PC-3 (cell line): Measurements from ENCODE around the gene GNB5. TPM values are rescaled to one million over a fixed set of nuclear protein-coding genes. Genes with fewer than 3 reads are reported as not detected.

ENCODE experiments used
- ATAC-seq: fragments of 200-7000 bp; cut with Tn5 transposase; 2 replicates; pipeline ENCODE4 v1.9.1; 2020; ENCODE audit warnings: mild to moderate bottlenecking, moderate library complexity
- BruUV-seq: library from RNA; stranded (reverse); fragments of 400-500 nt; replicated peaks from 2 replicates; lab custom pipeline; 2021; lab: Mats Ljungman, UMichigan
- CTCF ChIA-PET: fragments of 300-600 bp; sonication (Branson Sonifier 250); formaldehyde crosslinking; loops from one replicate; lab custom pipeline; 2022; ENCODE audit warnings: antibody characterized with exemption; lab: Charles Lee
- POLR2A ChIA-PET: fragments of 300-600 bp; sonication (Branson Sonifier 250); formaldehyde crosslinking; loops from one replicate; lab custom pipeline; 2022; ENCODE audit warnings: antibody characterized with exemption; ENCODE audit not compliant: unreplicated experiment; lab: Charles Lee
- DNase-seq: peaks from one replicate; pipeline ENCODE4 v3.0.0-alpha.2; 2015
- H2AFZ ChIP-seq: fragments of 300-600 bp; sonication (generic); 2 replicates; pipeline ENCODE4 v1.6.0; 2016; ENCODE audit warnings: antibody characterized with exemption, low read length
- H3F3A ChIP-seq: fragments of 300-600 bp; sonication (generic); one replicate; pipeline ENCODE4 v1.6.0; 2017; ENCODE audit warnings: antibody characterized with exemption, low read length, control low read depth, mild to moderate bottlenecking; ENCODE audit not compliant: unreplicated experiment
- H3K27ac ChIP-seq: fragments of 300-600 bp; sonication (generic); 2 replicates; pipeline ENCODE4 v1.5.1; 2016; ENCODE audit warnings: mild to moderate bottlenecking, low read length
- H3K27me3 ChIP-seq: fragments of 300-600 bp; sonication (generic); 2 replicates; pipeline ENCODE4 v1.6.1; 2016; ENCODE audit warnings: low read length, mixed read lengths
- H3K36me3 ChIP-seq: fragments of 300-600 bp; sonication (generic); 2 replicates; pipeline ENCODE4 v1.6.1; 2016; ENCODE audit warnings: low read depth, mixed run types, low read length, mixed read lengths
- H3K4me1 ChIP-seq: fragments of 300-600 bp; sonication (generic); 2 replicates; pipeline ENCODE4 v1.5.1; 2016; ENCODE audit warnings: low read length; ENCODE audit not compliant: insufficient read depth
- H3K4me2 ChIP-seq: fragments of 300-600 bp; sonication (generic); 2 replicates; pipeline ENCODE4 v1.6.0; 2016; ENCODE audit warnings: low read length
- H3K4me3 ChIP-seq: fragments of 300-600 bp; sonication (generic); 2 replicates; pipeline ENCODE4 v1.5.1; 2016; ENCODE audit warnings: mild to moderate bottlenecking, low read length, mixed read lengths
- H3K79me2 ChIP-seq: fragments of 300-600 bp; sonication (generic); 2 replicates; pipeline ENCODE4 v1.6.1; 2017; ENCODE audit warnings: low read length, mixed read lengths
- H3K9ac ChIP-seq: fragments of 300-600 bp; sonication (generic); 2 replicates; pipeline ENCODE4 v1.6.0; 2016; ENCODE audit warnings: mild to moderate bottlenecking, low read length
- H3K9me2 ChIP-seq: fragments of 300-600 bp; sonication (generic); replicated peaks from 2 replicates; pipeline ENCODE4 v1.6.1; 2016; ENCODE audit warnings: mixed run types, low read length, mixed read lengths
- H3K9me3 ChIP-seq: fragments of 300-600 bp; sonication (generic); 2 replicates; pipeline ENCODE4 v1.6.1; 2016; ENCODE audit warnings: low read length, mixed read lengths
- H4K20me1 ChIP-seq: fragments of 300-600 bp; sonication (generic); 2 replicates; pipeline ENCODE4 v1.6.1; 2016; ENCODE audit warnings: low read length, mixed read lengths
- EZH2 ChIP-seq: fragments of 300-600 bp; sonication (generic); IDR thresholded peaks from one replicate; pipeline ENCODE4 v1.6.1; 2017; ENCODE audit warnings: antibody characterized with exemption, mild to moderate bottlenecking, low read length; ENCODE audit not compliant: unreplicated experiment
- EZH2phosphoT487 ChIP-seq: fragments of 300-600 bp; sonication (generic); IDR thresholded peaks from 2 replicates; pipeline ENCODE4 v1.6.1; 2018; ENCODE audit warnings: mild to moderate bottlenecking, antibody characterized with exemption, low read length, borderline replicate concordance
- intact Hi-C: fragments of 100-400 bp; cut with micrococcal nuclease; formaldehyde crosslinking; loops from 2 replicates; pipeline ENCODE4 v1.9.0; 2023
- total RNA-seq: library from RNA; depleted of rRNA; stranded (reverse); fragments of >200 nt; gene quantifications from 2 replicates; pipeline ENCODE4 v1.2.3, GENCODE V29; 2014
- TF ChIP-seq, protein P1 (sequence below): fragments of 300-600 bp; sonication (generic); conservative IDR thresholded peaks from 2 replicates; pipeline ENCODE4 v1.5.1; 2017; ENCODE audit warnings: antibody characterized with exemption, low read depth, mild to moderate bottlenecking, low read length

The GNB5 gene
- total RNA-seq, 1 experiment from 2014 or later = 49.3 TPM

DNA sequence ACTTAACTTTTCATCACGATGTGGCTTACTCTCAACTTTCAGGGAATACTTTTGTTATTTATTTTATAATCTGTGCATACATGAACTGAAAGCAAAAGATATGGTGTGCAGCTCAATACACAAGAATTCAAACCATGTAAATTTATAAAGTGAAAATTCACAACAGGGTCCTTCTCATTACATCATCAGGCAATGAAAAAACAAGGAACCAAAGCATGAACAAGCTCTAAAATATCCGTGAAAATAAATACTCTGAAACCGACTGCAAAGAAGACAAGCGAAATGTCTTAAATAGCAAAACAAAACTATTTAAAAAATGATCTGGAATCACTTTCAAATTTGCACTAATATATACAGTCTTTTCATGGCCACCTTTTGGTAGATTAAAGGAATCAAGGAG lies 28.9 kb downstream of the GNB5 start:
- no peaks in the 10 kb centered on the region for H3K9me2 ChIP-seq
- DNase-seq (no peak), ATAC-seq (no peak)
- no peaks in the 10 kb centered on the region for H3K9me3 ChIP-seq
- no peak overlapping the region for H3K27ac ChIP-seq
- no peaks in the 10 kb centered on the region for H4K20me1 ChIP-seq
- H3K4me2 ChIP-seq = no peak overlapping the region
- intact Hi-C loops = no loop called here
- H3F3A ChIP-seq = no peaks in the 10 kb centered on the region
- no peaks in the 10 kb centered on the region for H3K36me3 ChIP-seq
- no TSS peak for BruUV-seq
- TF ChIP-seq, protein P1, sequence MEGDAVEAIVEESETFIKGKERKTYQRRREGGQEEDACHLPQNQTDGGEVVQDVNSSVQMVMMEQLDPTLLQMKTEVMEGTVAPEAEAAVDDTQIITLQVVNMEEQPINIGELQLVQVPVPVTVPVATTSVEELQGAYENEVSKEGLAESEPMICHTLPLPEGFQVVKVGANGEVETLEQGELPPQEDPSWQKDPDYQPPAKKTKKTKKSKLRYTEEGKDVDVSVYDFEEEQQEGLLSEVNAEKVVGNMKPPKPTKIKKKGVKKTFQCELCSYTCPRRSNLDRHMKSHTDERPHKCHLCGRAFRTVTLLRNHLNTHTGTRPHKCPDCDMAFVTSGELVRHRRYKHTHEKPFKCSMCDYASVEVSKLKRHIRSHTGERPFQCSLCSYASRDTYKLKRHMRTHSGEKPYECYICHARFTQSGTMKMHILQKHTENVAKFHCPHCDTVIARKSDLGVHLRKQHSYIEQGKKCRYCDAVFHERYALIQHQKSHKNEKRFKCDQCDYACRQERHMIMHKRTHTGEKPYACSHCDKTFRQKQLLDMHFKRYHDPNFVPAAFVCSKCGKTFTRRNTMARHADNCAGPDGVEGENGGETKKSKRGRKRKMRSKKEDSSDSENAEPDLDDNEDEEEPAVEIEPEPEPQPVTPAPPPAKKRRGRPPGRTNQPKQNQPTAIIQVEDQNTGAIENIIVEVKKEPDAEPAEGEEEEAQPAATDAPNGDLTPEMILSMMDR = no peak
- TF ChIP-seq EZH2 (no peak), EZH2phosphoT487 (no peak)
- ChIA-PET POLR2A (no interaction called here), CTCF (no interaction called here)
- H3K4me1 ChIP-seq = no peaks in the 10 kb centered on the region
- no peak overlapping the region for H3K4me3 ChIP-seq
- H2AFZ ChIP-seq = no peak overlapping the region
- H3K9ac ChIP-seq = no peak overlapping the region
- no peaks in the 10 kb centered on the region for H3K79me2 ChIP-seq
- H3K27me3 ChIP-seq = no peaks in the 10 kb centered on the region

DNA sequence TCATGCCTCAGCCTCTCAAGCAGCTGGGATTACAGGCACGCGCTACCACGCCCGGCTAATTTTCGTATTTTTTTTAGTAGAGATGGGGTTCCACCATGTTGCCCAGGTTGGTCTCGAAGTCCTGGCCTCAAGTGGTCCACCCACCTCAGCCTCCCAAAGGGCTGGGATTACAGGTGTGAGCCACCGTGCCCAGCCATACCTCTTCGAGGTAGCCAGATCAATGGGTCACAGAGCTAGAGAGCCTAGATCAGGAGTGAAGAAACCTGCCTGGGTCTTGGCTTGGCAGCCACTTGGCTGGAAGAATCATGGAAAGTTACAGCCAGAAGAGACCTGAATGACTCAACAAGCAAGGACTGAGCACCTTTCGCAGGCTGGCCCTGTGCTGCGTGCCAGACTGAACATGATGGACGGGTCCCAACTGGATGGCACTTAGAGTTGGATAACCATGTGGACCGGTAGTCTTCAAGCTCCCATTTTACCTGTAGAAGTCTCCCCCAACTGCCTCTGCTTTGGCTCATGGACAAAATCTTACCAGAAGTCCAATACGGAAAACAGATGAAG lies 29.7 kb downstream of the GNB5 start:
- Histone ChIP-seq H3K27me3 (no peaks in the 10 kb centered on the region), H3K79me2 (no peaks in the 10 kb centered on the region), H3F3A (no peaks in the 10 kb centered on the region), H3K36me3 (no peaks in the 10 kb centered on the region), H2AFZ (no peak overlapping the region), H3K27ac (no peak overlapping the region), H4K20me1 (no peaks in the 10 kb centered on the region), H3K9me3 (no peaks in the 10 kb centered on the region), H3K9ac (no peak overlapping the region), H3K4me1 (no peaks in the 10 kb centered on the region), H3K9me2 (no peaks in the 10 kb centered on the region), H3K4me3 (no peak overlapping the region), H3K4me2 (no peak overlapping the region)
- no peak for DNase-seq
- ChIA-PET POLR2A (no interaction called here), CTCF (no interaction called here)
- TF ChIP-seq EZH2 (no peak), EZH2phosphoT487 (no peak)
- TF ChIP-seq, protein P1 = no peak
- no TSS peak for BruUV-seq
- ATAC-seq = no peak
- intact Hi-C loops = no loop called here

DNA sequence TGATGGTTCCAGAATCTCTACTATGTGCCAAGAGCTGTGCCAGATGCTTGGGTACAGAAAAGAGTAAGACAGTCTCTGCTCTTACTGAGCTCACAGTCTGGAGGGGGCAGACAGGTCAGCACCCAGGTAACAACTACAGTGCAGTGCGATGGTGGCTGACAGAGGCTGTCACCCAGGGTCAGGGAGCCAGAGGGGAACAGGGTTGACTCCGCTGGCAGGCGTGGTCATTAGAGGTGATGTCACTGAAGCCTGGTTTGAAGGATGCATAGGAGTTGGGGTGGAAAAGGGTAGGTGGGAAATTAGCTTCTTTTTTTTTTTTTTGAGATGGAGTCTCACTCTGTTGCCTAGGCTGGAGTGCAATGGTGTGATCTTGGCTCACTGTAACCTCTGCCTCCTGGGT lies 31.5 kb downstream of the GNB5 start:
- BruUV-seq = no TSS peak
- Histone ChIP-seq H3K9ac (no peak overlapping the region), H3K36me3 (no peaks in the 10 kb centered on the region), H3K4me3 (no peak overlapping the region), H3F3A (no peaks in the 10 kb centered on the region), H3K27ac (no peak overlapping the region), H3K9me3 (no peaks in the 10 kb centered on the region), H3K27me3 (no peaks in the 10 kb centered on the region), H3K4me1 (no peaks in the 10 kb centered on the region), H3K9me2 (no peaks in the 10 kb centered on the region), H2AFZ (no peak overlapping the region), H4K20me1 (no peaks in the 10 kb centered on the region), H3K4me2 (no peak overlapping the region), H3K79me2 (no peaks in the 10 kb centered on the region)
- intact Hi-C loops = no loop called here
- no peak for TF ChIP-seq EZH2phosphoT487
- no peak for TF ChIP-seq EZH2
- TF ChIP-seq, protein P1 = no peak
- POLR2A ChIA-PET = no interaction called here
- DNase-seq (no peak), ATAC-seq (no peak)
- CTCF ChIA-PET = no interaction called here
